ENCODE results near the gene PERCC1.

Gene PERCC1

DNA sequence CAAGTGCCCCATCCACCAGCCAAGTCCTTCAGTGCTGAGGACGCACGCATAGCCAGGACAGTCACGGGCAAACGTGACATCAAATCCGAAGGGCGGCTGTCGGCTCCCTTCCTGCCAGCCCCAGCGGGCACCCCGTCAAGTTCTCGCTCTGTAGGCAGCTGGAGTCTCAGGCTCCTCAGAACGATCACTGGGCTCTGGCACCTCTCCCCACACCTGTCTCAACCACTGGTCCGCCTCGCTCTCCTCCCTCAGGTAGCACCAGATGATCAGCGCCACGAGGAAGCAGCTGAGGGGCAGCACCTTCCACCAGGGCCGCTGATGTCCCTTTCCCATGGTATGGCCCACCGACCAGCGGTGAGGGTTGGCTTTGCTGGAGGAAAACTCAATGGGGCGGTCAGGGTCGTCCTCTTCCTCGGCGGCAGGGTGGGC lies 10.8 kb upstream of the PERCC1 start:
- Histone ChIP-seq H3K36me3 (ENCODE audit: low read length) (no peaks in the 10 kb centered on the region), H3K4me3 (ENCODE audit: insufficient read depth, low read length, poor library complexity, severe bottlenecking) (peak overlapping the region; percentile 95), H3K27ac (ENCODE audit: low read depth, low read length) (no peak overlapping the region), H3K9me2 (replicated peaks; ENCODE audit: insufficient read depth, low read length) (no peaks in the 10 kb centered on the region), H2AFZ (ENCODE audit: low read depth, low read length, severe bottlenecking) (peak overlapping the region; percentile 36), H3K9ac (ENCODE audit: low read length) (peak overlapping the region; percentile 94), H3K27me3 (ENCODE audit: low read length) (no peaks in the 10 kb centered on the region), H4K20me1 (ENCODE audit: low read depth, low read length) (no peaks in the 10 kb centered on the region), H3K4me2 (ENCODE audit: low read depth, low read length, poor library complexity, severe bottlenecking) (peak overlapping the region; percentile 80), H3K9me3 (ENCODE audit: insufficient read depth, low read length) (no peaks in the 10 kb centered on the region), H3F3A (ENCODE audit: insufficient read depth) (peaks cover 16% of the 10 kb centered on the region), H3K79me2 (ENCODE audit: insufficient read depth, low read length) (peaks cover 23% of the 10 kb centered on the region)
- TF ChIP-seq, protein P1, sequence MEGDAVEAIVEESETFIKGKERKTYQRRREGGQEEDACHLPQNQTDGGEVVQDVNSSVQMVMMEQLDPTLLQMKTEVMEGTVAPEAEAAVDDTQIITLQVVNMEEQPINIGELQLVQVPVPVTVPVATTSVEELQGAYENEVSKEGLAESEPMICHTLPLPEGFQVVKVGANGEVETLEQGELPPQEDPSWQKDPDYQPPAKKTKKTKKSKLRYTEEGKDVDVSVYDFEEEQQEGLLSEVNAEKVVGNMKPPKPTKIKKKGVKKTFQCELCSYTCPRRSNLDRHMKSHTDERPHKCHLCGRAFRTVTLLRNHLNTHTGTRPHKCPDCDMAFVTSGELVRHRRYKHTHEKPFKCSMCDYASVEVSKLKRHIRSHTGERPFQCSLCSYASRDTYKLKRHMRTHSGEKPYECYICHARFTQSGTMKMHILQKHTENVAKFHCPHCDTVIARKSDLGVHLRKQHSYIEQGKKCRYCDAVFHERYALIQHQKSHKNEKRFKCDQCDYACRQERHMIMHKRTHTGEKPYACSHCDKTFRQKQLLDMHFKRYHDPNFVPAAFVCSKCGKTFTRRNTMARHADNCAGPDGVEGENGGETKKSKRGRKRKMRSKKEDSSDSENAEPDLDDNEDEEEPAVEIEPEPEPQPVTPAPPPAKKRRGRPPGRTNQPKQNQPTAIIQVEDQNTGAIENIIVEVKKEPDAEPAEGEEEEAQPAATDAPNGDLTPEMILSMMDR (IDR thresholded peaks at IDR 0.05; ENCODE audit: insufficient read depth, low read length, poor library complexity, severe bottlenecking): no peak
- TF ChIP-seq EZH2phosphoT487 (conservative IDR thresholded peaks at IDR 0.05; ENCODE audit: low read length): no peak

DNA sequence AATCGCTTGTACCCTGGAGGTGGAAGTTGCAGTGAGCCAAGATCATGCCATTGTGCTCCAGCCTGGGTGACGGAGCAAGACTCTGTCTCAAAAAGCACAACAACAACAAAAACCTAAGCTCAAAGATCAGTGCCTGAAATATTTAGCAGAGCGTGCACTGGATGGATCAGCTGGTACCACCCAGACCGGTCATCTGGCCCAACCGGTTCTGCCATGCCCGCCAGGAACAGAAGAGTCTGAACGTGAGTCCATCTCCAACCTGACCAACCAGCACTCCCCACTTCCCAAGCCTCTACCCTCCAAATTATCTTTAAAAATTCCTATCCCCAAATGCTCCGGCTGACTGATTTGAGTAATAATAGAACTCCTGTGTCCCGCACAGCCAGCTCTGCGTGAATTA lies 8.8 kb upstream of the PERCC1 start:
- H3K27me3 ChIP-seq (ENCODE audit: low read length): no peaks in the 10 kb centered on the region
- peaks cover 23% of the 10 kb centered on the region for H3K79me2 ChIP-seq (ENCODE audit: insufficient read depth, low read length)
- no peak overlapping the region for H3K4me2 ChIP-seq (ENCODE audit: low read depth, low read length, poor library complexity, severe bottlenecking)
- H3K9ac ChIP-seq (ENCODE audit: low read length): no peak overlapping the region
- no peaks in the 10 kb centered on the region for H4K20me1 ChIP-seq (ENCODE audit: low read depth, low read length)
- no peak overlapping the region for H3K4me3 ChIP-seq (ENCODE audit: insufficient read depth, low read length, poor library complexity, severe bottlenecking)
- no peaks in the 10 kb centered on the region for H3K9me2 ChIP-seq (replicated peaks; ENCODE audit: insufficient read depth, low read length)
- H2AFZ ChIP-seq (ENCODE audit: low read depth, low read length, severe bottlenecking): no peak overlapping the region
- H3K36me3 ChIP-seq (ENCODE audit: low read length): no peaks in the 10 kb centered on the region
- H3F3A ChIP-seq (ENCODE audit: insufficient read depth): no peaks in the 10 kb centered on the region
- no peaks in the 10 kb centered on the region for H3K9me3 ChIP-seq (ENCODE audit: insufficient read depth, low read length)
- H3K27ac ChIP-seq (ENCODE audit: low read depth, low read length): no peak overlapping the region
- no peak for TF ChIP-seq EZH2phosphoT487 (conservative IDR thresholded peaks at IDR 0.05; ENCODE audit: low read length)
- TF ChIP-seq, protein P1 (IDR thresholded peaks at IDR 0.05; ENCODE audit: insufficient read depth, low read length, poor library complexity, severe bottlenecking): no peak

DNA sequence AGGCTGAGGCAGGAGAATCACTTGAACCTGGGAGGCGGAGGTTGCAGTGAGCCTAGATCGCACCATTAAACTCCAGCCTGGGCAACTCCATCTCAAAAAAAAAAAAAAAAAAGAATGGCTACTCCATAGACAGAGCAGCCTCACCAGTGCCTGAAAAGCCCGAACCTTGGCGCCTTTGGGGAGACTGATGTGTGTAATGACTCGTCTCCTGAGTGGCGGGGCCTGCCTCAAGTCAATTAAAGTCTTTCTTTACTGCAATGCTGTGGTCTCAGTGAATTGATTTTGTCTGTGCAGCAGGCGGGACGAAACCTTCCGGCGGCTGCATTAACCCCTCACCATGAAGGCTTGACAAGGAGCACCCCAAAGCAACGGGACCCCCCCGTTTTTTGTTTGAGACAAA lies 6.8 kb upstream of the PERCC1 start:
- H3K9me2 ChIP-seq (replicated peaks; ENCODE audit: insufficient read depth, low read length): no peaks in the 10 kb centered on the region
- H3K27ac ChIP-seq (ENCODE audit: low read depth, low read length): no peak overlapping the region
- no peaks in the 10 kb centered on the region for H3K27me3 ChIP-seq (ENCODE audit: low read length)
- H3F3A ChIP-seq (ENCODE audit: insufficient read depth): no peaks in the 10 kb centered on the region
- TF ChIP-seq, protein P1 (IDR thresholded peaks at IDR 0.05; ENCODE audit: insufficient read depth, low read length, poor library complexity, severe bottlenecking): no peak
- no peak for TF ChIP-seq EZH2phosphoT487 (conservative IDR thresholded peaks at IDR 0.05; ENCODE audit: low read length)
- H3K79me2 ChIP-seq (ENCODE audit: insufficient read depth, low read length): peaks cover 15% of the 10 kb centered on the region
- no peaks in the 10 kb centered on the region for H4K20me1 ChIP-seq (ENCODE audit: low read depth, low read length)
- H3K36me3 ChIP-seq (ENCODE audit: low read length): no peaks in the 10 kb centered on the region
- H3K9ac ChIP-seq (ENCODE audit: low read length): no peak overlapping the region
- H3K4me2 ChIP-seq (ENCODE audit: low read depth, low read length, poor library complexity, severe bottlenecking): no peak overlapping the region
- no peak overlapping the region for H3K4me3 ChIP-seq (ENCODE audit: insufficient read depth, low read length, poor library complexity, severe bottlenecking)
- no peaks in the 10 kb centered on the region for H3K9me3 ChIP-seq (ENCODE audit: insufficient read depth, low read length)
- H2AFZ ChIP-seq (ENCODE audit: low read depth, low read length, severe bottlenecking): no peak overlapping the region

Measured in SU-DHL-6 (cell line).